ENCODE measurements around the gene NUAK1. TPM values are rescaled to one million over a fixed set of nuclear protein-coding genes. Genes with fewer than 3 reads are reported as not detected.

Gene NUAK1
- total RNA-seq, 2 experiments from 2014 or later, result not detected

- POLR2A ChIA-PET, result no interaction called here
- CTCF ChIA-PET, result interaction anchor here (1.3 to 2.3 kb wide), 2 partner anchors 16 to 713 kb away, joined by 4 to 8 read pairs; no protein-coding TSS in a partner anchor
Measured at GRCh38 chr12:106133136-106134087, 5.3 kb downstream of the NUAK1 start.

- ChIA-PET POLR2A (no interaction called here), CTCF (no interaction called here)
Measured at GRCh38 chr12:106132175-106133135, 6.3 kb downstream of the NUAK1 start.

GRCh38 chr12:106131676-106132075 lies 7.1 kb downstream of the NUAK1 start:
- CTCF ChIA-PET, result no interaction called here
- POLR2A ChIA-PET, result no interaction called here

GRCh38 chr12:106130474-106131113 lies 8.2 kb downstream of the NUAK1 start:
- CTCF ChIA-PET, result no interaction called here
- POLR2A ChIA-PET, result no interaction called here

GRCh38 chr12:106128585-106129328 lies 10.0 kb downstream of the NUAK1 start:
- CTCF ChIA-PET, result no interaction called here
- POLR2A ChIA-PET, result no interaction called here

GRCh38 chr12:106127338-106128126 lies 11.2 kb downstream of the NUAK1 start:
- ChIA-PET CTCF (interaction anchor here (0.7 kb wide), 1 partner anchor 9 kb away, joined by 3 read pairs; no protein-coding TSS in a partner anchor), POLR2A (no interaction called here)

GRCh38 chr12:106126441-106127337 lies 12.1 kb downstream of the NUAK1 start:
- CTCF ChIA-PET, result interaction anchor here (0.7 kb wide), 1 partner anchor 10 kb away, joined by 3 read pairs; no protein-coding TSS in a partner anchor
- POLR2A ChIA-PET, result no interaction called here

- ChIA-PET CTCF (no interaction called here), POLR2A (no interaction called here)
Measured at GRCh38 chr12:106125351-106126095, 13.2 kb downstream of the NUAK1 start.

- ChIA-PET CTCF (no interaction called here), POLR2A (interaction anchor here (0.6 kb wide), 1 partner anchor 69 kb away, joined by 3 read pairs; no protein-coding TSS in a partner anchor)
Measured at GRCh38 chr12:106123551-106124081, 15.1 kb downstream of the NUAK1 start.

- POLR2A ChIA-PET, result interaction anchor here (0.6 kb wide), 1 partner anchor 69 kb away, joined by 3 read pairs; no protein-coding TSS in a partner anchor
- CTCF ChIA-PET, result no interaction called here
Measured at GRCh38 chr12:106123110-106123509, 15.6 kb downstream of the NUAK1 start.

GRCh38 chr12:106122004-106122403 lies 16.8 kb downstream of the NUAK1 start:
- ChIA-PET CTCF (no interaction called here), POLR2A (no interaction called here)

GRCh38 chr12:106120519-106121105 lies 18.1 kb downstream of the NUAK1 start:
- ChIA-PET POLR2A (no interaction called here), CTCF (interaction anchor here (0.9 kb wide), 1 partner anchor 19 kb away, joined by 3 read pairs; the partner anchor contains the start of gene NUAK1)

- POLR2A ChIA-PET, result no interaction called here
- CTCF ChIA-PET, result no interaction called here
Measured at GRCh38 chr12:106119301-106119700, 19.5 kb downstream of the NUAK1 start.

GRCh38 chr12:106118381-106119130 lies 20.2 kb downstream of the NUAK1 start:
- CTCF ChIA-PET, result no interaction called here
- POLR2A ChIA-PET, result no interaction called here

- POLR2A ChIA-PET, result no interaction called here
- CTCF ChIA-PET, result no interaction called here
Measured at GRCh38 chr12:106115440-106115839, 23.3 kb downstream of the NUAK1 start.

Measured in activated CD8-positive, alpha-beta memory T cell treated with anti-CD3 and anti-CD28 coated beads for 36 hours (primary cell).